Posterior cingulate gyrus (tissue), 11 donors: ENCODE data around the gene IFITM1.
"Not testable (repeated sequence)": the region's sequence is repeated elsewhere in the genome, so short reads cannot be mapped to it uniquely, and the experiment has no call there.

ENCODE experiments used
- DNase-seq, 10 donors: peaks; one replicate each; pipeline versions ENCODE4 v3.0.0 to v3.0.0-alpha.2; 2020 to 2021; ENCODE audit warnings: mixed read lengths in 3 of 10
- intact Hi-C: fragments of 100-400 bp; cut with DNase I; formaldehyde crosslinking; loops from one replicate; pipeline ENCODE4 v1.15.1; 2023

IFITM1 gene

DNA sequence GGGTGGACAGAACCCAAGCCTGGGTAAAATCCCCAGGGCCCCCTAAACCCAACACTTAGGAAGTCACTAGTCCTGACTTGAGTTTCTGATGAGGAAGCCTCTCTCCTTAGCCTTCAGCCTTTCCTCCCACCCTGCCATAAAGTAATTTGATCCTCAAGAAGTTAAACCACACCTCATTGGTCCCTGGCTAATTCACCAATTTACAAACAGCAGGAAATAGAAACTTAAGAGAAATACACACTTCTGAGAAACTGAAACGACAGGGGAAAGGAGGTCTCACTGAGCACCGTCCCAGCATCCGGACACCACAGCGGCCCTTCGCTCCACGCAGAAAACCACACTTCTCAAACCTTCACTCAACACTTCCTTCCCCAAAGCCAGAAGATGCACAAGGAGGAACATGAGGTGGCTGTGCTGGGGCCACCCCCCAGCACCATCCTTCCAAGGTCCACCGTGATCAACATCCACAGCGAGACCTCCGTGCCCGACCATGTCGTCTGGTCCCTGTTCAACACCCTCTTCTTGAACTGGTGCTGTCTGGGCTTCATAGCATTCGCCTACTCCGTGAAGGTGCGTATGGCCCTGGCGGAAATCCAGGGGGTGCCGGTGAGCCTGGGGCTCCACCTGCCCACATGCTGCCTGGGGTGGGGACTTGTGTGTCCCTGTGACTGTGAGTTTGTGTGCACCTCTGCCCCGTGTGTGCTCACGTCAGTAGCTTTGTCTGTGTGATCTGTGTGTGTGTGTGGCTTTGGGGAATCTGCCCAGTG lies at the start of gene IFITM1:
IFITM1 (plus strand) TSS at position 254 of the 767 bp plus-strand sequence; CDS start at position 385, 131 bp downstream.
- peak in 1 of 10 donors; percentile 65 for DNase-seq

DNA sequence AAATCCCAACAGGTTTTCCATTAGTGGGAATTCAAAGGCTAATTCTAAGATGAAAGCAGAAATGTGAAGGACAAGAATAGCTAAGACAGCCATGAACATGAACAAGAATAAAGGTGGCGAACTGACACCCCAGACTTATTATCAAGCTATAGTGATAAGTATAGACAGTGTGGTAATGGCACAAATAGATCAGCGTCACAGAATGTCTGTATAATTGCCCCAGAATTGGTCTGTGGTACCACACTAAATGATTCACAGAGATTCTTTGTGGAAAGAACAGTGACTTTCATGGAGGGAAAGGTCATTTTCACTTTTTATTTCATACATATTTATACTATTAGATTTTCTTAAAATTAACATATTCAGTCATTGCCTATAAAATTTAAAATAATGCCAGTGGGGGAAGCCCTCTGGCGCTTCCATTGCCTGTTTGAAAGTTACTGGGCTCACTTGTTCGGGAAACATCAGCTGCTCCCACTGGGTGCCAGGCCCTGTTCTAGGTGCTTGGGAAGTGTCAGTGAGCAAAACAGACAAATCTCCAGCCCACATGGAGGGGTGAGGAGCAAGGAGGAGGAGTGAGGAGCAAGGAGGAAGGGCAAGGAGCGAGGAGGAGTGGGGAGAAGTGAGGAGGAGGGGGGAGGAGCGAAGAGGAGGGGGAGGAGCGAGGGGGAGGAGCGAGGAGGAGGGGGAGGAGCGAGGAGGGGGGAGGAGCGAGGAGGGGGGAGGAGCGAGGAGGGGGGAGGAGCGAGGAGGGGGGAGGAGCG lies 47.0 kb upstream of the IFITM1 start:
- no peak for DNase-seq
- intact Hi-C loops, result no loop called here

More for the DNA sequence above, at the start of gene IFITM1:
- intact Hi-C loops, result no loop called here

DNA sequence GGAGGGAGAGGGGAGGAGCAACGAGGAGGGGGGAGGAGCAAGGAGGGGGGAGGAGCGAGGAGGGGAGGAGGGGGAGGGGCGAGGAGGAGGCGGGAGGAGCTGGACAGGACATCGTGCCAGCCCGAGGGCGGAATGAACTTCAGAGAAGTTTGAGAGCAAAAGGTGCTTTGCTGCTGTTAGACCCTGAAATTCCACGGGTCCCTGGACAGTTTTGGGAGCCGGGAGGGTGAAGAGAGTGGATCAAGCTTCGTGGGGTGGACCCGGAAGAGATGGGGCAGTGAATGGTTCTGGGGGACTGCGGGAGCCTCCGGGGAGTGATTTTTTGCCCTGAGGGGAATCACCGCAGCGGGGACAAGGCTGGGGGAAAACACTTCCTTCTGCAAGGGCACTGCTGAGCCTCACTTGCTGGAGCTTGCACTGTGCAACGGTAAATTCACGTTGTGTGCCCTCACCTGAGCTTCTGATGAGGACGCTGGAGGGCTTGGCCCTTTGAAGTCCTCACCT lies 46.3 kb upstream of the IFITM1 start:
- DNase-seq, result no peak
- intact Hi-C loops, result no loop called here

DNA sequence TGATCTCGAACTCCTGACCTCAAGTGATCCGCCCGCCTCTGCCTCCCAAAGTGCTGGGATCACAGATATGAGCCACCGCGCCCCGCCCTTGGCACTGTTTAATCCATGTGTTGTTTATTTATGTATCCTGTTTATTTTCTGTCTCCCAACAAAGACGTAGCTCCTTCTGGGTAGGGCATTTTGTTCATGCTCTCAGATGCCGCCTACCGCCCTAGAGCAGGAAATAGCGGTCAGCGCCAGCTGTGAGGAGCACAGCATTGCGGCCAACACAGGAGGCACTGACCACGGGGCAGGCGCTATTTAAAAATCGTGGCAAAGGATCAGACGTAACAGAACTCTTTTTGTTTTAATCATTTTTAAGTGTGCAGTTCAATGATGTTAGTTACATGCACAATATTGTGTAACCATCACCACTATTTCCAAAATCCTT lies 45.1 kb upstream of the IFITM1 start:
- intact Hi-C loops, result not testable (repeated sequence)
- peak in 1 of 10 donors; percentile 56 for DNase-seq

DNA sequence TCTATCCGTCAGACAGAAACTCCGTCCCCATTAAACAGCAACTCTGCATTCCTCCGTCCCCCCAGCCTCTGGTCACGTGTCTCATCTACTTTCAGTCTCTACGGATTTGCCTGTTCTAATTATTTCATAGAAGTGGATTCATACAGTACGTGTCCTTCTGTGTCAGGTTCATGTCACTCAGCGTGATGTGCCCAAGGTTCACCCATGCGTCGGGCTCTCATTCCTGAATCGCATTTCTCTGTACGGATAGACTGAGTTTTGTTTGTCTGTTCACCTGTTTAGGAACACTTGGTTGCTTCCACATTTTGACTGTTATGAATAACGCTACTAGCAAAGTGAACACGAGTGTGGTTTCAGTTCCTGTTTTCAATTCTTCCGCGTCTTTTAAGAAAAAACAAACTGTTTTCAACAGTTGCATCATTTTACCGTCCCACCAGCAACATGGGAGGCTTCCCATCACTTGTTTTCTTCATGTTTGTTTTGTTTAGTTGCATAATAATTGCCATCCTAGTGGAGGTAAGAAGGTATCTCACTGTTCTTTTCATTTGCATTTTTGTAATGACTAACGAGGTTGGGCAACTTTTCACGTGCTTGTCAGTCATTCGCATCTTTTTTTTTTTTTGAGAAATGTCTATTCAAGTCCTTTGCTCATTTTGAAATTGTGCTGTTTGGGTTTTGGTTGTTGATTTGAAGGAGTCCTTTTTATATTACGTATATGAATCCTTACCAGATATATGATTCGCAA lies 44.5 kb upstream of the IFITM1 start:
- intact Hi-C loops, result no loop called here
- DNase-seq, result no peak

DNA sequence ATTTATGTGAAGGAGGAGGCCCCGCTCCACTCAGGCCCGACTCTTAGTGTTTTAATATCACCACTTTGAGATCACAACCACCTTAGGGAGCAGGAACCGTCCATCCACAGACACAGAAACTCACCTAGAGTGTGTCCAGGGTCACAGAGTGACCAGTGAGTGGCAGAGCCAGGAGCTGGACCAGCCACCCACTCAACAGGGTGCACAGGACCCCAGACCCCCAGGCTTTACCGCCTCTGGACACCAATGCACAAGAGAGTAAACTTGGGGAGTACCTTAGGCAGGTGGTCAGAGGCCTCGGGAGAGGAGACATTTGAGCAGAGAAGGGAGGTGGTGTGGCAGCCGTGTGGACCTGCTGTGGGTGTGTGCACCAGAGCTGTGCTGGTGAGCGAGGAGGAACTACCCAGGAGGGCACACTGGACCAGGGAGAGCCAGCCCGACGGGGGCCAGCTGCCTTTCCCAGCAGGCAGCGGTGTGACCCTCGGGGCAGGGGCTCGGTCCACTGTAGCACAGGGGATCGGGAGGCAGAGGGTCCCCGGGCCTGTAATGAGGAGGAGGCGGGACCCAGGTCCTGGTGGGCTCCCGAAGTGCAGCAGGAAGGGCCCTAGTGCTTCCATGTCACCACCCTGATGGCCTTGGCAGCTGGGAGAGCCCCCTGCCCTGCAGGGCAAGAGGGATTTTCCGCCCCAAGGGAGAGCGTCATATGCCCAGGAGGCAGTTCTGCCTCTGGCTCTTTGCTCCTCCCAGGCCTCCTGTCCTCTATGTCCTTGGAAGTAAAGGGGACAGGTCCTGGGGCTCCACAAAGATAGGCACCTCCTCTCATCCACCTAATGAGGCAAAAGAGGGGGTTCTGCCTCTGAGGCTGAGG lies 43.2 kb upstream of the IFITM1 start:
- DNase-seq, result peak in 1 of 10 donors; percentile 79

DNA sequence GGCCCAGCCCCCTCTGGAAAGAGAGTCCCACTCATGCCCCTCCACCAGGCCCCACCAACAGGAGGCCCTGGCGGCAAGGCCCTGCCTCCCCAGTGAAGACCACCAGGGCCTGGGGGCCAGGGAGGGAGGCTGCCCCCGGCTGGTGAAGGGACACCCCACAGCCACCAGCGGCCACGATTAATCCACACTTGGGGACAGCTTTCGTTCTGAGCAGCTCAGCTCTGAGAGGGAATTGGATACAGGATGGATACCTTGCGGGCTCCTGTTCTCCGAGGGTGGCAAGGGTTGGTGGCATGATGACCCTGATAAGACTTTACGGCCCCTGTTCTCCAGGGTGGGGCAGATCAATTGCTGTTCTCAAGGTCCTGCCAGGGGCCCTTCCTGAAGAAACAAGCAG lies 42.5 kb upstream of the IFITM1 start:
- intact Hi-C loops, result no loop called here
- DNase-seq, result no peak

More for the DNA sequence above, 43.2 kb upstream of the IFITM1 start:
- intact Hi-C loops, result no loop called here

DNA sequence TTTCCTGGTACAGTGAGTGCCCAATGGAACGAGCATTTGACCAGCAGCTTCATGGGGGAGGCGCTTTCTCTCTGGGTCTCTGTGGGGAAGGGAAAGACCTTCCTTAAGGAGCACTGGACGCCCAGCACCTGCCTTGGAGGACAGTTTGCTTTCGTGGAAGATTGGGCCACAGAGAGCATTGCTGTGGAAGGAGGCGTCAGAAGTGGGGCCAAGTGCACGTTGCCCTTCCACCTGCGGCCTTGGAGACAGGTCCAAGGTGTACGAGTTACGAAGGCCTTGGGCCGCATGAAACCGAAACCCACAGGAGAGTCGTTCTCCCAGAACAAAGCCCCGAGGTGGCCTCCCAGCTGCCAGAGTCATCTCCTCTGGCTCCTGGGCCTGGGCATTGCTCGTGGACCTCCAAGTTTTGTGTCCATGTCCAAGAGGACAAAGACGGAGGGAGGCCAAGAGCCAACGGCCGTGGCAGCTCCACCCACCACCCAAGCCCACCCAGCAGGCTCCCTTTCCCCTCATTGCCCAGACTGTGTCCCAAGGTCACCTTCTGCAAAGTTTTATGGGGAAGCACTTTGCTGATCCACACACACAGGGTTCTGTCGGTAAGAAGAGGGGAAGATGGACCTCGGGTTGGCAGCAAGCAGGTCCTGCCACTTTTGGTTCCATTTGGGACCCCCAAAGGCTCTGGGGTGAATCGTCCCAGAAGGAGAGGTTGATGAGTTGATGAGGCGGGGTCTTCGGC lies 41.5 kb upstream of the IFITM1 start:
- no peak for DNase-seq

DNA sequence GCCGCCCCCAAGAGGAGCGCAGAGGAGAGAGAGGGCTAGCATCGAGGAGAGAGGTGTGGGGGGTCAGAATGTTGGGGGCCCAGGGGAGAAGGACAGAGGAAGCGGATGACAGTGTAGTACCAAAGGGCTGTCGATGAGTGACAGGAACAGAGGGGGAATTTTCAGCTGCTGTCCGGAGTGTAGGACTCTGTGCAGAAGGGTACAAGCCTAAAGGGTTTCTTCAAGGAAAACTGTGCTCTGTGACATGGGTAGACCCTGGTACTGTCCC lies 41.0 kb upstream of the IFITM1 start:
- intact Hi-C loops, result no loop called here
- DNase-seq, result no peak

More for the DNA sequence above, 41.5 kb upstream of the IFITM1 start:
- intact Hi-C loops, result no loop called here

DNA sequence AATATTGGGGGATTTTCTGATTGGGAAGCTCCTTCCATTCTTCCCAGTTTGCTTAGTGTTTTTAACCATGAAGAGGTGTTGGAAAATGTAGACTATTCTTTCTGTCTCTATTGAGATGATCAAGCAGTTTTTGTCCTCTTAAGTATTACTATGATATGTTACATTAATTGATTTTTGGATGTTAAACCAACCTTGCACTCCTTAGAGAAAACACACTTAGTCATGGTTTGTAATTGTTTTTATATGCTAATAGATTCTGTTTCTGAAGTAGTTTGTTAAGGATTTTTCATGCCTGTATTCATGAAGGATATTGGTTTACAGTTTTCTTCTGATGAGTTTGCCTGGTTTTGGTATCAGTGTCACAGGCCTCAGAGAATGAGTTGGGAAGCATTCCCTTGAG lies 37.6 kb upstream of the IFITM1 start:
- intact Hi-C loops, result no loop called here

DNA sequence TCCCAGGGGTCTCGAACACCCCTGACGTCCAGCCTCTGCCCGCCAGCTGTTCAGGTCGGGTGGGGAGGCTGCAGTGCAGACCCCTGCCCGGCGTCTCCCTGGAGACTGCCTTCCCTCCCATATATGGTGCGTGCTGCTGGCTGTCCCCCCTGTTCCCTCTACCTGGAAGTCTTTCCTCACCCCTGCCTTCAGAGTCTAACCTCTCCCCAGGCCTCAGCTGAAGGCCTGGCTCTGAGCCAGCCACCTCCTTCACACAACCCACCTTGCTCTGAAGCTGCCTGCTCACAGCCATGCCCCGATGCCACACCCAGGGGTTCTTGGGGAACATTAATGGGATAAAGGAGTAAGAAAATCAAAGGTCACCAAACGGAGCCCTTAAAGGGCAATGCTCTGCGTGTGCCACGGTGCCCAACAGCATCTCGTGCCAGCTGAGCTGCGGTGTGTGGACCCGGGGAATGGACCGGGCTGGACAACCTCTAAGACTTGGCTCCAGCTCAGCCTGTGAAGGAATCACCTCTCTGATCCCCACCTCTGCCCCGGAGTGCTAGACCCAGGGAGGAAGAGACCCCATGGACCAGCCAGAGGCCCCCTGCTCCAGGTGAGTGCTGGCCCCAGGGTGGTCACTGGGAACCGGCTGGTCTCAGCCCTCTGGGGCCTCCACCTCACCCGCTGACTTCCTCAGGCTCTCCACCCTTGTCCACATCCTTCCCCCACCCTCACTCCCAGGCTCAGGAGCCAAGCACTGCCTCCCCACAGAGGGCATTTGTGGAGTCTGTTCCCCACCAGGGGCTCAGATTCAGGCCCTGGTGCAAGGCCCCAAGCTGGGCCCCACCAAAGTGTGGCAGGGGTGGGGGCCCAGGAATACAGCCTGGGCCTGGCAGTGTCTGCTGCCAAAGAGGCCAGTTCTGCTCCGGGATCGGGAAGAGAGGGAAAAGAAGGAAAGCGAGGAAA lies 35.6 kb upstream of the IFITM1 start, which contains the start of gene NLRP6:
NLRP6 (plus strand) TSS at position 407 of the 951 bp plus-strand sequence; CDS start at position 570, 163 bp downstream.
- intact Hi-C loops, result no loop called here
- DNase-seq, result peak in 3 of 10 donors; percentile 11 to 72 (median 61)

More for the DNA sequence above, 37.6 kb upstream of the IFITM1 start:
- DNase-seq, result no peak

DNA sequence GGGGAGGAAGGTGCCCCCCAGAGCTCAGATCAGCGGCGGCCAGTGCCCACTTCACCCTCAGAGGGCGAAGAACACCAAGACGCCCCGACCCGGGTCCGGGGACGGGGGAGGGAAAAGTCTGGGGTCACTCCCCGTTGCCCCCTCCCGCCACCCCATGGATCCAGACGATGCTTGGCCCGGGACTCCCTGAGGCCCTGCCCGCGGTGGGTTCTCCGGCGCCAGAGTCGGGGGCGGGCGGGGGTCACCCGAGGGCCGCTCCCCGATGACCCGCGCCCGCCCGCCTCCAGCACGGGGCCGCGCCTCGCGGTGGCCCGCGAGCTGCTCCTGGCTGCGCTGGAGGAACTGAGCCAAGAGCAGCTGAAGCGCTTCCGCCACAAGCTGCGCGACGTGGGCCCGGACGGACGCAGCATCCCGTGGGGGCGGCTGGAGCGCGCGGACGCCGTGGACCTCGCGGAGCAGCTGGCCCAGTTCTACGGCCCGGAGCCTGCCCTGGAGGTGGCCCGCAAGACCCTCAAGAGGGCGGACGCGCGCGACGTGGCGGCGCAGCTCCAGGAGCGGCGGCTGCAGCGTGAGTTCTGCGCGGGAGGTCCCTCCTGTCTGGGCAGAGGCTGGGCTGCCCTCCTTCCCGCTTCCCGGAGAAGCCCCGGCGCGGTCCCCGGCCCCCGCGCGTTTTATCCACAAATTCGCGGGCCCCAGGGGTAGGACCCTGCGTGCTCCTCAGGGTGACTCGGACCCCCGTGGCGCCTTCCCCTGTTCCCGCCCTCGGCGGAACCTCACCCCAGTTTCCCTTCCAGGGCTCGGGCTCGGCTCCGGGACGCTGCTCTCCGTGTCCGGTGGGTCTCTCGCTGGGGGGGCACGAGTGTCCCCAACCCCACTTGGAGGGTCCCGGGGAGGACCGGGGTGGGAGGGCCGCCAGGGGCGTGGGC lies 34.5 kb upstream of the IFITM1 start:
- intact Hi-C loops, result no loop called here
- peak in 3 of 10 donors; percentile 5 to 77 (median 71) for DNase-seq

DNA sequence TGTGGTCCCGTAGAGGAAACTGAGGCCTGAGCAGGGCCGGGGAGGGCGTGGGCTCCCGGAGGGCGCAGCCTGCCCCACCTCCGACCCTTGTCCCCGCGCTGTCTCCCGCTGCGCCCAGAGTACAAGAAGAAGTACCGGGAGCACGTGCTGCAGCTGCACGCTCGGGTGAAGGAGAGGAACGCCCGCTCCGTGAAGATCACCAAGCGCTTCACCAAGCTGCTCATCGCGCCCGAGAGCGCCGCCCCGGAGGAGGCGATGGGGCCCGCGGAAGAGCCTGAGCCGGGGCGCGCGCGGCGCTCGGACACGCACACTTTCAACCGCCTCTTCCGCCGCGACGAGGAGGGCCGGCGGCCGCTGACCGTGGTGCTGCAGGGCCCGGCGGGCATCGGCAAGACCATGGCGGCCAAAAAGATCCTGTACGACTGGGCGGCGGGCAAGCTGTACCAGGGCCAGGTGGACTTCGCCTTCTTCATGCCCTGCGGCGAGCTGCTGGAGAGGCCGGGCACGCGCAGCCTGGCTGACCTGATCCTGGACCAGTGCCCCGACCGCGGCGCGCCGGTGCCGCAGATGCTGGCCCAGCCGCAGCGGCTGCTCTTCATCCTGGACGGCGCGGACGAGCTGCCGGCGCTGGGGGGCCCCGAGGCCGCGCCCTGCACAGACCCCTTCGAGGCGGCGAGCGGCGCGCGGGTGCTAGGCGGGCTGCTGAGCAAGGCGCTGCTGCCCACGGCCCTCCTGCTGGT lies 33.7 kb upstream of the IFITM1 start:
- intact Hi-C loops, result no loop called here
- peak in 2 of 10 donors; percentile 2 to 80 for DNase-seq

DNA sequence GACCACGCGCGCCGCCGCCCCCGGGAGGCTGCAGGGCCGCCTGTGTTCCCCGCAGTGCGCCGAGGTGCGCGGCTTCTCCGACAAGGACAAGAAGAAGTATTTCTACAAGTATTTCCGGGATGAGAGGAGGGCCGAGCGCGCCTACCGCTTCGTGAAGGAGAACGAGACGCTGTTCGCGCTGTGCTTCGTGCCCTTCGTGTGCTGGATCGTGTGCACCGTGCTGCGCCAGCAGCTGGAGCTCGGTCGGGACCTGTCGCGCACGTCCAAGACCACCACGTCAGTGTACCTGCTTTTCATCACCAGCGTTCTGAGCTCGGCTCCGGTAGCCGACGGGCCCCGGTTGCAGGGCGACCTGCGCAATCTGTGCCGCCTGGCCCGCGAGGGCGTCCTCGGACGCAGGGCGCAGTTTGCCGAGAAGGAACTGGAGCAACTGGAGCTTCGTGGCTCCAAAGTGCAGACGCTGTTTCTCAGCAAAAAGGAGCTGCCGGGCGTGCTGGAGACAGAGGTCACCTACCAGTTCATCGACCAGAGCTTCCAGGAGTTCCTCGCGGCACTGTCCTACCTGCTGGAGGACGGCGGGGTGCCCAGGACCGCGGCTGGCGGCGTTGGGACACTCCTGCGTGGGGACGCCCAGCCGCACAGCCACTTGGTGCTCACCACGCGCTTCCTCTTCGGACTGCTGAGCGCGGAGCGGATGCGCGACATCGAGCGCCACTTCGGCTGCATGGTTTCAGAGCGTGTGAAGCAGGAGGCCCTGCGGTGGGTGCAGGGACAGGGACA lies 32.9 kb upstream of the IFITM1 start:
- DNase-seq, result peak in 4 of 10 donors; percentile 8 to 79 (median 44)
- intact Hi-C loops, result no loop called here

DNA sequence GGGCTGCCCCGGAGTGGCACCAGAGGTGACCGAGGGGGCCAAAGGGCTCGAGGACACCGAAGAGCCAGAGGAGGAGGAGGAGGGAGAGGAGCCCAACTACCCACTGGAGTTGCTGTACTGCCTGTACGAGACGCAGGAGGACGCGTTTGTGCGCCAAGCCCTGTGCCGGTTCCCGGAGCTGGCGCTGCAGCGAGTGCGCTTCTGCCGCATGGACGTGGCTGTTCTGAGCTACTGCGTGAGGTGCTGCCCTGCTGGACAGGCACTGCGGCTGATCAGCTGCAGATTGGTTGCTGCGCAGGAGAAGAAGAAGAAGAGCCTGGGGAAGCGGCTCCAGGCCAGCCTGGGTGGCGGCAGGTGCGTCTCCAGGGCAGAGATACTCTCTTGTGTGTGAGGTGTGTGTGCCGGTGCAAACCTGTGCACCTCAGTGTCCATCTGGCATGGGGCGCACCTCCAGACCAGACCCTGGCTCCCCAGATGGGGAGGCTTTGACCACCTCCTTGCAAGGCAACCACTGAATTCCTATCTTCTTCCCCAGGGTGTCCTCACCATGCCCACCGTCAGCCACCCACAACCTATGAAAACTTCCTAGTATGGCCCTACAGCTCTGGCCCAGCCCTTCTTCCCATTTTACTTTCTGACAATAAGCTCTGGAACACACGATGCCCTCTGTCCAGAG lies 32.2 kb upstream of the IFITM1 start:
- DNase-seq, result peak in 2 of 10 donors; percentile 25 to 77
- intact Hi-C loops, result no loop called here
